Motor neuron (in vitro differentiated cells): ENCODE data around the gene UPK3A. TPM values are rescaled to one million over a fixed set of nuclear protein-coding genes. Genes with fewer than 3 reads are reported as not detected.
"Not testable (repeated sequence)": the region's sequence is repeated elsewhere in the genome, so short reads cannot be mapped to it uniquely, and the experiment has no call there.

ENCODE experiments used
- ATAC-seq, 8 experiments: fragments of 200-7000 bp; cut with Tn5 transposase; replicated peaks in 6 of 8; 2 replicates each; pipeline ENCODE4 v1.8.0; 2021; ENCODE audit warnings: mild to moderate bottlenecking in 8 of 8, moderate library complexity in 8 of 8
- H3K27ac ChIP-seq, 2 donors: fragments of 250-450 bp; sonication (Bioruptor Pico); 2 replicates each; pipeline ENCODE4 v1.9.0; 2021; ENCODE audit warnings: antibody characterized with exemption in 2 of 2, mild to moderate bottlenecking in 2 of 2, moderate library complexity in 1 of 2
- H3K4me1 ChIP-seq, 2 donors: fragments of 250-450 bp; sonication (Bioruptor Pico); replicated peaks in 1 of 2; 2 replicates each; pipeline ENCODE4 v1.6.1; 2021; ENCODE audit warnings: antibody characterized with exemption in 2 of 2, mild to moderate bottlenecking in 2 of 2, moderate library complexity in 1 of 2
- H3K4me3 ChIP-seq, 5 donors: fragments of 250-450 bp; sonication (Bioruptor Pico); 2 replicates each; pipeline ENCODE4 v1.9.0; 2021; ENCODE audit warnings: antibody characterized with exemption in 5 of 5, mild to moderate bottlenecking in 5 of 5, moderate library complexity in 4 of 5
- WGBS, 10 experiments: fragments of 450-650 bp; shearing (Covaris generic); methylation state at CpG; one replicate each; pipeline ENCODE4 v1.0.0; 2022; 5-methylcytosine and 5-hydroxymethylcytosine counted together
- in situ Hi-C, 9 experiments: fragments of 400-800 bp; cut with MboI; loops; one replicate each; pipeline ENCODE4 v1.15.0; 2021; ENCODE audit warnings: low sequenced_read_pairs in 9 of 9, low pct_unique_long_range_greater_than_20kb in 2 of 9; ENCODE audit not compliant: unreplicated experiment in 9 of 9
- total RNA-seq, 8 experiments: library from RNA; unstranded; fragments of 300-600 nt; gene quantifications; 2 replicates each; pipeline versions ENCODE4 v1.2.3 to v1.2.4, GENCODE V29; 2022

Gene UPK3A
- total RNA-seq, 8 experiments from 2014 or later: not detected

GRCh38 chr22:45244916-45245315, 39.8 kb upstream of the UPK3A start:
- in situ Hi-C loops: no loop called here
- WGBS, 10 experiments: 76 to 100% (median 93%) methylated on average over 1 to 3 of the region's 4 CpGs; no CpG with 5 or more reads in 4 of the 10 experiments

GRCh38 chr22:45246060-45246985, 38.4 kb upstream of the UPK3A start:
- Histone ChIP-seq H3K4me1 (peaks cover 6 to 13% of the 10 kb centered on the region in 2 donors), H3K27ac (peak overlapping the region; percentile 17 to 34), H3K4me3 (no peak overlapping the region)
- ATAC-seq: peak; percentile 69 to 94 (median 87)
- in situ Hi-C loops: no loop called here
- 0 to 66% (median 38%) methylated on average over 2 to 7 of the region's 13 CpGs for WGBS, 10 experiments

More at GRCh38 chr22:45244916-45245315, 39.8 kb upstream of the UPK3A start:
- Histone ChIP-seq H3K27ac (no peak overlapping the region), H3K4me3 (no peak overlapping the region), H3K4me1 (peaks cover 6 to 13% of the 10 kb centered on the region in 2 donors)
- ATAC-seq: no peak

DNA sequence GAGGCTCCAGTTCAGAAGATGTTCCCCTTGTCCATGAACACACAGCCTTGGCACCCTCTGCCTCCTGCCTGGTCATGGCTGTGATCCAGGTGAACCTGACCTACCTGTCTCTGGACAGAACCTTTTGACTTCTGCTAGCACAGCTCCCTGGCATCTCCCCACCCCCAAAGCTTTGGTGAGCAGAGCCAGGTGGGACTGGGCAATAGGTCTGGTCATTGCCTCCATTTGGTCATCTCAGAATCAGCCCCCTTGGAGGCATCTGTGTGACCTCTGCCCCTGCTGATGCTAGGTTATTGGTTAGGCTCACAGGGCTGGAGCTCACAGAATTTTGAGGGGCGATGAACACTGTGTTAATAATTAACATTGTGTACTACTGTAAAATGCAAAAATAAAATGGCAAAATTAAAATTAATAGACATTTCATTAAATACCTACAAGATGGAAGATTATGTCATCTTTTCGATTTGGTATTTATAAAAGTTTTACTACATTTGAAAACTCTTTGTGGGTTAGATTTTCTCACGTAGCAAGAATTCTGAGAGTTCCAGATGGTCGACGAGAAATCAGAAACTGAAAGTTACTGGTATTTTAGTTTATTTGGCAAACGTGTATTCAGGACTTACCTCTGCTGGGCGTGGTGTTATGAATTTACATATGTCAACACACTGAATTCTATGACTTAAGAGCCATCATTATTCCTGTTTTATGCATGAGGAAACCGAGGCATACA, 35.8 kb upstream of the UPK3A start:
- WGBS, 10 experiments: 2 to 81% (median 74%) methylated on average over 3 to 8 of the region's 8 CpGs
- ATAC-seq: peak in 2 of 8 experiments; percentile 3 to 33
- in situ Hi-C loops: no loop called here

DNA sequence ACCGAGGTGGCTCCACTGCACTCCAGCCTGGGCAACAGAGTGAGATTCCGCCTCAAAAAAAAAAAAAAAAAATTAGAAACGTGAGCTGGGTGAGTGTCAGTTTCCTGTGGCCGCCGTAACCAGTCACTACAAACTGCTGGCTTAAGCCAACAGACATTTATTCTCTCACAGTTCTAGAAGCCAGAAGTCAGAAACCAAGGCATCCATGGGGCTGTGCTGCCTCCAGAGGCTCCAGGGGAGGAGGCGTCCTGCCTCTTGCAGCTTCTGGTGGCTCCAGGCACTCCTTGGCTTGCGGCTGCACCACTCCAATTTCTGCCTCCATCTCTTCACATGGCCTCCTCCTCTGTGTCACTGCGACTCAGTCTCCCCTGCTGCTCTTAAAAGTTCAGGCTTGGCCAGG, 32.9 kb upstream of the UPK3A start:
- in situ Hi-C loops: loop anchor here in 6 of 9 experiments (25.0 kb wide), 4 partner anchors 140 to 310 kb away; no protein-coding TSS in a partner anchor
- ATAC-seq: no peak
- Histone ChIP-seq H3K27ac (no peak overlapping the region), H3K4me1 (no peaks in the 10 kb centered on the region), H3K4me3 (no peak overlapping the region)
- 56 to 100% (median 70%) methylated on average over 1 to 5 of the region's 8 CpGs; no CpG with 5 or more reads in 1 of the 10 experiments for WGBS, 10 experiments

More for the DNA sequence above, 35.8 kb upstream of the UPK3A start:
- no peak overlapping the region for H3K27ac ChIP-seq
- H3K4me1 ChIP-seq: peaks cover 6 to 13% of the 10 kb centered on the region in 2 donors
- no peak overlapping the region for H3K4me3 ChIP-seq

DNA sequence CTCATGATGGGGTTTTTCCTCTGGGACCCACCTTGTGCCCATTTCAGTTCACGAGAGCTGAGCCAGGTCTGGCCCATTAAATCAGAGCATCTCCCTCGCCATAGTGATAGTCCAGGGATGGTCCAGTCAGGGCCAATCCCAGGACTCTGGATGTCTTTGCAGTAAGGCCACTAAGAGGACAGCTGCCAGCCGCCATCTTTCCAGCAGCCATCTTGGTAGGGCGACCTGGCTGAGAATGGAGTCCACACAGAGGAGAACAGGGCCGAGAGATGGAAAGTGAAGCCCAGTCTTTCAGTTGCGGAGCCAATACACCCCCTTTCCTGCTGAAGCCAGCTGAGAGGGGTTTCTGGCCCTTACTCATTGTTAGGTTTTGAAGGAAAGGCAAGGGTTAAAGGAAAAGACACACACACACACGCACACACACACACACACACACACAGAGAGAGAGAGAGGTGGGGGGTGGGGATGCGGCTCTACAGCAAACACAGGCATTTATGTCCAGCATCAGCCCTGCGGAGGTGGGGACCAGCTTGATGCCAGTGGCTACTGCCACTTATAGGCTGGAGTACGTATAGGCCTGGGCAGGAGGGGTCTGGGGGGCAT, 31.6 kb upstream of the UPK3A start:
- in situ Hi-C loops: loop anchor here in 6 of 9 experiments (25.0 kb wide), 4 partner anchors 141 to 309 kb away; no protein-coding TSS in a partner anchor
- peak in 1 of 8 experiments; percentile 18 for ATAC-seq
- no peaks in the 10 kb centered on the region for H3K4me1 ChIP-seq
- H3K27ac ChIP-seq: no peak overlapping the region
- WGBS, 10 experiments: 17 to 100% (median 88%) methylated on average over 1 to 3 of the region's 10 CpGs; no CpG with 5 or more reads in 4 of the 10 experiments
- H3K4me3 ChIP-seq: no peak overlapping the region

DNA sequence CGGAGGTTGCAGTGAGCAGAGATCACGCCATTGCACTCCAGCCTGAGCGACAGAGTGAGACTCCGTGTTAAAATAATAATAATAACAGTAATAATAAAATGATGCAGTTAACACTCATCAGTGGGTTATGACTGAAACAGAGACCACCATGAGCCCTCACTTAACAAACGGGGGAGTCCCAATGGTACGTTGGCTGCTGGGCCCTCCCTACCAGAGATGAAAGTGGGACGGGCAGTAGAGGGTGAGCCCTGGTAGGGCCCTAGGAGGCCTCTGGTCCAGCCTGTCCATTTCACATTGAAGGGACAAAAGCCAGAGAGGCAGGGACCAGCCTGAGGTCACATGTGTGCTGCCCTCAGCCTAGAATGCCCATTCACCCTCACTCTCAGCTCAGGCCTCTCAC, 30.4 kb upstream of the UPK3A start:
- WGBS, 10 experiments: 71 to 100% (median 100%) methylated on average over 1 to 4 of the region's 7 CpGs; no CpG with 5 or more reads in 5 of the 10 experiments
- Histone ChIP-seq H3K27ac (no peak overlapping the region), H3K4me3 (no peak overlapping the region), H3K4me1 (no peaks in the 10 kb centered on the region)
- ATAC-seq: peak in 4 of 8 experiments; percentile 21 to 36 (median 24)
- in situ Hi-C loops: loop anchor here in 6 of 9 experiments (25.0 kb wide), 4 partner anchors 142 to 308 kb away; no protein-coding TSS in a partner anchor

- Histone ChIP-seq H3K27ac (no peak overlapping the region), H3K4me1 (no peaks in the 10 kb centered on the region), H3K4me3 (no peak overlapping the region)
- ATAC-seq: peak in 5 of 8 experiments; percentile 59 to 89 (median 77)
- 20 to 100% (median 67%) methylated on average over 1 to 4 of the region's 6 CpGs; no CpG with 5 or more reads in 1 of the 10 experiments for WGBS, 10 experiments
- in situ Hi-C loops: loop anchor here in 6 of 9 experiments (25.0 kb wide), 4 partner anchors 143 to 307 kb away; no protein-coding TSS in a partner anchor
Observed at GRCh38 chr22:45254789-45255278, 29.9 kb upstream of the UPK3A start.

GRCh38 chr22:45257941-45258340, 26.8 kb upstream of the UPK3A start:
- 83 to 100% methylated on average over 1 to 3 of the region's 4 CpGs; no CpG with 5 or more reads in 8 of the 10 experiments for WGBS, 10 experiments
- not testable (repeated sequence) for H3K27ac ChIP-seq, H3K4me3 ChIP-seq, H3K4me1 ChIP-seq, ATAC-seq
- in situ Hi-C loops: loop anchor here in 6 of 9 experiments (25.0 kb wide), 4 partner anchors 146 to 304 kb away; no protein-coding TSS in a partner anchor

- no peak for ATAC-seq
- no peak overlapping the region for H3K27ac ChIP-seq
- H3K4me3 ChIP-seq: no peak overlapping the region
- in situ Hi-C loops: loop anchor here in 6 of 9 experiments (10.0 to 25.0 kb wide), 6 partner anchors 148 to 302 kb away; no protein-coding TSS in a partner anchor
- H3K4me1 ChIP-seq: peaks cover 13 to 17% of the 10 kb centered on the region in 2 donors
- 63 to 100% (median 69%) methylated on average over 2 to 7 of the region's 10 CpGs; no CpG with 5 or more reads in 4 of the 10 experiments for WGBS, 10 experiments
Observed at GRCh38 chr22:45259754-45260394, 24.9 kb upstream of the UPK3A start.

- WGBS, 10 experiments: 67 to 100% (median 92%) methylated on average over 1 to 3 of the region's 9 CpGs; no CpG with 5 or more reads in 3 of the 10 experiments
- H3K4me1 ChIP-seq: peaks cover 13 to 17% of the 10 kb centered on the region in 2 donors
- in situ Hi-C loops: loop anchor here in 6 of 9 experiments (10.0 to 25.0 kb wide), 6 partner anchors 148 to 302 kb away; no protein-coding TSS in a partner anchor
Observed at GRCh38 chr22:45260395-45260759, 24.4 kb upstream of the UPK3A start.

GRCh38 chr22:45261407-45262088, 23.2 kb upstream of the UPK3A start:
- Histone ChIP-seq H3K27ac (no peak overlapping the region), H3K4me1 (peaks cover 13 to 17% of the 10 kb centered on the region in 2 donors), H3K4me3 (no peak overlapping the region)
- in situ Hi-C loops: loop anchor here in 6 of 9 experiments (10.0 to 25.0 kb wide), 6 partner anchors 149 to 301 kb away; no protein-coding TSS in a partner anchor
- no peak for ATAC-seq
- WGBS, 10 experiments: 77 to 100% (median 91%) methylated on average over 1 to 4 of the region's 20 CpGs; no CpG with 5 or more reads in 5 of the 10 experiments

More at GRCh38 chr22:45260395-45260759, 24.4 kb upstream of the UPK3A start:
- not testable (repeated sequence) for ATAC-seq, H3K27ac ChIP-seq, H3K4me3 ChIP-seq
